Gastroesophageal sphincter (tissue), 4 donors: ENCODE measurements around the gene BACH2. TPM values are rescaled to one million over a fixed set of nuclear protein-coding genes. Genes with fewer than 3 reads are reported as not detected.

Experiments used
- ATAC-seq: fragments of 150-250 bp; one replicate; pipeline ENCODE4 v1.9.1; 2016; ENCODE audit warnings: mild to moderate bottlenecking, moderate library complexity
- H3K27ac ChIP-seq, 4 donors: fragments of 200-600 bp; sonication (generic) in 3 of 4; 1 replicate in 3 of 4; 2 replicates in 1 of 4; pipeline ENCODE4 v1.5.1; 2016 to 2019
- H3K27me3 ChIP-seq: fragments of 200-600 bp; sonication (generic); one replicate; pipeline ENCODE4 v1.5.1; 2019
- H3K36me3 ChIP-seq, 2 donors: fragments of 200-600 bp; sonication (generic); one replicate each; pipeline ENCODE4 v1.5.1; 2019; ENCODE audit warnings: control low read depth in 1 of 2
- H3K4me1 ChIP-seq, 3 donors: fragments of 200-600 bp; sonication (generic); 1 replicate in 2 of 3; 2 replicates in 1 of 3; pipeline ENCODE4 v1.5.1; 2016 to 2019; ENCODE audit warnings: control low read depth in 2 of 3
- H3K4me3 ChIP-seq, 2 donors: fragments of 200-600 bp; sonication (generic); one replicate each; pipeline ENCODE4 v1.5.1; 2019; ENCODE audit warnings: mild to moderate bottlenecking in 1 of 2, moderate library complexity in 1 of 2
- H3K9me3 ChIP-seq, 3 donors: fragments of 200-600 bp; sonication (generic); one replicate each; pipeline ENCODE4 v1.5.1; 2017 to 2019; ENCODE audit warnings: control low read depth in 2 of 3
- CTCF ChIP-seq, 4 experiments: fragments of 200-600 bp in 2 of 4; fragments of 450-650 bp in 2 of 4; sonication (generic) in 1 of 4; IDR thresholded peaks; one replicate each; pipeline ENCODE4 v1.5.1; 2017 to 2019; ENCODE audit warnings: antibody characterized with exemption in 4 of 4, mild to moderate bottlenecking in 2 of 4, moderate library complexity in 2 of 4
- EP300 ChIP-seq: sonication (generic); formaldehyde crosslinking; IDR thresholded peaks from one replicate; pipeline ENCODE4 v1.6.1; 2017; ENCODE audit warnings: antibody characterized with exemption, mild to moderate bottlenecking
- POLR2A ChIP-seq, 2 donors: fragments of 450-650 bp; IDR thresholded peaks; one replicate each; pipeline ENCODE4 v1.6.1; 2017; ENCODE audit warnings: antibody characterized with exemption in 2 of 2, mild to moderate bottlenecking in 2 of 2, moderate library complexity in 1 of 2
- POLR2AphosphoS5 ChIP-seq: sonication (generic); formaldehyde crosslinking; IDR thresholded peaks from one replicate; pipeline ENCODE4 v1.6.1; 2017; ENCODE audit warnings: antibody characterized with exemption
- WGBS, 2 donors: methylation state at CpG; one replicate each; pipeline ENCODE4 v1.1.5; 2018; ENCODE audit warnings: low coverage in 1 of 2; 5-methylcytosine and 5-hydroxymethylcytosine counted together
- total RNA-seq, 4 donors: library from RNA; depleted of rRNA; stranded (reverse); fragments of >200 nt; gene quantifications; one replicate each; pipeline ENCODE4 v1.1.0, GENCODE V29; 2016

BACH2 gene
- total RNA-seq, 4 donors from 2014 or later, result 3.5 to 10.4 (median 3.9) TPM

GRCh38 chr6:89940225-89941027 lies 356.2 kb downstream of the BACH2 start:
- Histone ChIP-seq H3K27ac (peak overlapping the region in 3 of 4 donors; percentile 0 to 34 (median 6)), H3K9me3 (no peaks in the 10 kb centered on the region), H3K4me1 (peaks cover 0 to 26% (median 10%) of the 10 kb centered on the region in 3 donors), H3K36me3 (peaks cover 0 to 12% of the 10 kb centered on the region in 2 donors), H3K27me3 (no peaks in the 10 kb centered on the region), H3K4me3 (no peak overlapping the region)
- peak; percentile 82 for ATAC-seq
- TF ChIP-seq POLR2AphosphoS5, result no peak
- TF ChIP-seq POLR2A (IDR thresholded peaks at IDR 0.05), result no peak
- TF ChIP-seq CTCF (IDR thresholded peaks at IDR 0.05), result peak in 3 of 4 experiments; percentile 64 to 76 (median 66)
- 2 to 35% methylated on average over 5 to 8 of the region's 9 CpGs for WGBS, 2 donors

GRCh38 chr6:89939144-89939543 lies 357.5 kb downstream of the BACH2 start:
- TF ChIP-seq EP300 (no peak), POLR2AphosphoS5 (no peak), POLR2A (IDR thresholded peaks at IDR 0.05) (no peak), CTCF (IDR thresholded peaks at IDR 0.05) (no peak)
- no peak overlapping the region for H3K27ac ChIP-seq
- H3K36me3 ChIP-seq, result peaks cover 0 to 12% of the 10 kb centered on the region in 2 donors
- ATAC-seq, result no peak
- 100% methylated on average over 2 of the region's 2 CpGs; no CpG with 5 or more reads in 1 of the 2 donors for WGBS, 2 donors
- no peaks in the 10 kb centered on the region for H3K27me3 ChIP-seq
- no peak overlapping the region for H3K4me3 ChIP-seq
- H3K9me3 ChIP-seq, result no peaks in the 10 kb centered on the region
- H3K4me1 ChIP-seq, result peaks cover 0 to 26% (median 10%) of the 10 kb centered on the region in 3 donors

- H3K9me3 ChIP-seq, result no peaks in the 10 kb centered on the region
Observed at GRCh38 chr6:89938014-89938413, 358.6 kb downstream of the BACH2 start.

GRCh38 chr6:89936177-89936576 lies 360.5 kb downstream of the BACH2 start:
- peaks cover 0 to 21% of the 10 kb centered on the region in 2 donors for H3K36me3 ChIP-seq
- TF ChIP-seq POLR2AphosphoS5, result no peak
- TF ChIP-seq EP300, result no peak
- TF ChIP-seq POLR2A (IDR thresholded peaks at IDR 0.05), result no peak
- no peak for TF ChIP-seq CTCF (IDR thresholded peaks at IDR 0.05)
- 100% methylated on average over 1 of the region's 1 CpG; no CpG with 5 or more reads in 1 of the 2 donors for WGBS, 2 donors

More at GRCh38 chr6:89938014-89938413, 358.6 kb downstream of the BACH2 start:
- H3K27ac ChIP-seq, result no peak overlapping the region
- H3K27me3 ChIP-seq, result no peaks in the 10 kb centered on the region
- H3K36me3 ChIP-seq, result peaks cover 0 to 12% of the 10 kb centered on the region in 2 donors
- H3K4me1 ChIP-seq, result peaks cover 0 to 26% (median 10%) of the 10 kb centered on the region in 3 donors
- no peak for ATAC-seq
- TF ChIP-seq CTCF (IDR thresholded peaks at IDR 0.05), result no peak
- no peak for TF ChIP-seq POLR2A (IDR thresholded peaks at IDR 0.05)
- no peak for TF ChIP-seq EP300
- TF ChIP-seq POLR2AphosphoS5, result no peak
- no peak overlapping the region for H3K4me3 ChIP-seq
- WGBS, 2 donors, result 81 to 89% methylated on average over 9 to 10 of the region's 12 CpGs

More at GRCh38 chr6:89936177-89936576, 360.5 kb downstream of the BACH2 start:
- H3K4me3 ChIP-seq, result no peak overlapping the region
- no peaks in the 10 kb centered on the region for H3K9me3 ChIP-seq
- H3K27ac ChIP-seq, result no peak overlapping the region
- no peak for ATAC-seq
- H3K4me1 ChIP-seq, result peaks cover 0 to 10% (median 4%) of the 10 kb centered on the region in 3 donors
- H3K27me3 ChIP-seq, result no peaks in the 10 kb centered on the region
